NT2/D1 (cell line): ENCODE data around the gene PMP22.

Source experiments
- SUZ12 ChIP-seq: IDR thresholded peaks from 2 replicates; pipeline ENCODE4 v1.6.1; 2011; ENCODE audit not compliant: insufficient read length, insufficient read depth; ENCODE audit errors: extremely low read depth
- YY1 ChIP-seq: IDR thresholded peaks from 2 replicates; pipeline ENCODE4 v1.6.1; 2011; ENCODE audit not compliant: insufficient read length, insufficient read depth

DNA sequence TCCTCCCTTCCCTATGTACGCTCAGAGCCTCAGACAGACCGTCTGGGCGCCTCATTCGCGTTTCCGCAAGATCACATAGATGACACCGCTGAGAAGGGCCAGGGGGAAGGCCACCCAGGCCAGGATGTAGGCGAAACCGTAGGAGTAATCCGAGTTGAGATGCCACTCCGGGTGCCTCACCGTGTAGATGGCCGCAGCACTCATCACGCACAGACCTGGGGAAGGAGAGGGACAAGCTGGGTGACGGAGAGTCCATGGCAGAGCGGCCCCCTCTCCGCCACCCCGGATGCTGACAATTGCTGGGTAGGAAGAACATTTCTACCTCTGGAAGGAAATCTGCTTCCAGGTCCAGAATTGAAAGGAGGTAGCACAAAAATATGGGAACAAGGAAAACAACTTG lies 34.3 kb downstream of the PMP22 start:
- TF ChIP-seq YY1 (no peak), SUZ12 (no peak)
